ENCODE measurements around the gene CFAP298.

CFAP298 gene

DNA sequence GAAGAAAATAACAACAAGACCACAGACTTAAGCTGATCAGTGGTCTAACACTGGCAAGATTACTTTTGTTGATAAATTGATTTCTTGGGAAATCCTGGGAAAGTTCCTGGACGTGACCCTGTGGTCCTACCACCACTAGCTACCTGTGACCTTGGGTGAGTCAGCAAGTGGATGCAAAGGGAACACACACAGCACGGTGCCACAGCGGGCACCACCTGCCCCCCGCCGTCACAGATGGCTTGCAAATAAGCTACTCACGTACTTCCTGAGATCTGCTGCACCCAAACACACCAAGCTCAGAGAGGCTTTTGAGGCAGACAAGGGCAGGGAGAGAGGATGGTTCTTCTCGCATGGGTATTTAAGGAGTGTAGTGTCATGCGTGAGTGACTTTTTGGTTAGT, 12.7 kb downstream of the CFAP298 start:
- in situ Hi-C loops (cut with MboI; ENCODE audit: low sequenced_read_pairs), result no loop called here

- in situ Hi-C loops (cut with MboI; ENCODE audit: low sequenced_read_pairs), result no loop called here
Observed at GRCh38 chr21:32599091-32599490, 13.1 kb downstream of the CFAP298 start.

DNA sequence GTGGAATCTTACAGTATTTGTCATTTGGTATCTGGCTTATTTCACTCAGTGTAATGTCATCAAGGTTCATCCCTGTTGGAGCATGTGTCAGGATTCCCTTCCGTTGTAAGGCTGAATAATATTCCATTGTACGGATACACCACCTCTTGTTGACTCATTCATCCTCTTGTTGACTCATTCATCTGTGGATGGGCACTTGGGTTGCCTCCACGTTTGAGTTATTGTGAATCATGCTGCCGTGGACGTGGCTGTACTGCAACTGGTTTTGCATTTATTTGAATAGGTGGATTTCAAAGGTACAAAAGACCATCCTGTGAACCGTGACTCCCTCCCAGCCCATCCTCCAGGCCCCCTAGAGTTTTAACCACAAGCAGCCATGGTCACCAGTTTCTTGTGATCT, 15.0 kb downstream of the CFAP298 start:
- in situ Hi-C loops (cut with MboI; ENCODE audit: low sequenced_read_pairs), result no loop called here

DNA sequence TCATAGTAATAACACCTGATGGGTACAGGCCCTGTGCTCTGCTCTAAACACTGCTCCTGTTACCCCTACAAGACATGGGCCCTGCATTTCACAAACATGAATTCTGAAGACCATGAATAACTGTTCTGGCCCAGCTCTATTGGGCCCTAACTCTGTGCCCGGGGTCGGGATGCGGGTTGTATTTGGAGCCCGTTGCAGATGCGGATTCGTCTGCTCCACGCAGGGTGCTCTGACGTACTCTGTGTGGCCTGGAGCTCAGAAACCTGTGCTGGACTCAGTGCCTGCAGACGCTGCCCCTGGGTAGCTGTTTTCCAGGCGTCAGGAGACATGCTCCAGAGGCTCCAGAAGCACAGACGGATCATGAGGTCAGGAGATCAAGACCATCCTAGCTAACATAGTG, 16.7 kb downstream of the CFAP298 start:
- in situ Hi-C loops (cut with MboI; ENCODE audit: low sequenced_read_pairs), result no loop called here

- in situ Hi-C loops (cut with MboI; ENCODE audit: low sequenced_read_pairs), result no loop called here
Observed at GRCh38 chr21:32593690-32594089, 18.5 kb downstream of the CFAP298 start.

- in situ Hi-C loops (cut with MboI; ENCODE audit: low sequenced_read_pairs), result no loop called here
Observed at GRCh38 chr21:32592929-32593502, 19.2 kb downstream of the CFAP298 start.

DNA sequence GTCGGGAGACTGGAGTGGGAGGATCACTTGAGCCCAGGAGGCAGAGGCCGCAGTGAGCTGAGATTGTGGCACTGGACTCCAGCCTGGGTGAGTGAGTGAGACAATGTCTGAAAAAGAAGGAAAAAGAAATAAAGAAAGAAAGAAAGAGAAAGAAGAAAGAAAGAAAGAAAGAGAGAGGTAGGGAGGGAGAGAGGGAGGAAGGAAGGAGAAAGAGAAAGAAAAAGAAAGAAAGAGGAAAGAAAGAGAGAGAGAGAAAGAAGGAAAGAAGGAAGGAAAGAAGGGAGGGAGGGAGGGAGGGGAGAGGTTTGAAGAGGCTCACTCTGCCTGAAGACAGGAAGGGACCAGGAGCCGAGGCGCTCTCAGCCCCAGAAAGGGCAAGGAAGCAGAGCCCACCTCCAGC, 22.0 kb downstream of the CFAP298 start:
- in situ Hi-C loops (cut with MboI; ENCODE audit: low sequenced_read_pairs), result no loop called here

DNA sequence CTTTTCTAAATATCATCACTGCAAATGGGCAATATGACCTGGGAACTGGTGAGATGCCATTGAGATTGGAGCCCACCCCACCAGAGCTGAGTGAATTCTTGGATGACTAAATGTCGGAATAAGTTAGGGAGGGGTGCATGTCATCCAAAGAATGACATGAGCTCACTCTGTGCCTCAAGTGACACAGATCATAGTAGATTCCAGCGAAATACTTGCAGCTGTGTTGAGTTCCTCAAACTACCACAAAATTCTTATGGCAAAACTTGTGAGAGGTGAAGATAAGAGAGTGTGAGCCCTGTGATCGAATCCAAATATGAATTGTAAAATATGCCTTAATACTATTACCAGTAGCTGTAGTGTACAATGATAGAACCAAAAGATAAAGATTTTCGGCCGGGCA, 24.5 kb downstream of the CFAP298 start:
- in situ Hi-C loops (cut with MboI; ENCODE audit: low sequenced_read_pairs), result no loop called here

- in situ Hi-C loops (cut with MboI; ENCODE audit: low sequenced_read_pairs), result no loop called here
Observed at GRCh38 chr21:32587120-32587519, 25.1 kb downstream of the CFAP298 start.

DNA sequence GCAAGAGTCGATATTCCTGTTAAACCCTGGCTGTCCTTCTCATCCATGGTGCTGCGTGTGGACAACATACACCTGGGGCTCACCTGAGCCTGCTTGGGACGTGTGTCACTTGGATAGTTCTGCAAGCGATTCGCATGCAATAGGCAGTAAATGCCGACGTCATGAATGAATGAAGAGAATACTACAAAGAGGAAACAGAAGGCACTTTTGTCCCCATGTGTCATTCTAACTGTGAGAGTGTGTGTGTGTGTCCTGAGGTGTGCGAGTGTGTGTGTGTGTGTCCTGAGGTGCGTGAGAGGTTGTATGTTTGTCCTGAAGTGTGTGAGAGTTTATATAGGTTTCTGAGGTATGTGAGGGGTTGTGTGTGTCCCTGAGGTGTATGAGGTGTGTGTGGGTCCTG, 26.2 kb downstream of the CFAP298 start:
- in situ Hi-C loops (cut with MboI; ENCODE audit: low sequenced_read_pairs), result no loop called here

- in situ Hi-C loops (cut with MboI; ENCODE audit: low sequenced_read_pairs), result no loop called here
Observed at GRCh38 chr21:32585042-32585710, 27.0 kb downstream of the CFAP298 start, which contains the start of gene TCP10L. TCP10L (minus strand) TSS chr21:32585523; CDS start chr21:32584304, 1,219 bp downstream.

GRCh38 chr21:32584472-32584871, 27.7 kb downstream of the CFAP298 start:
- in situ Hi-C loops (cut with MboI; ENCODE audit: low sequenced_read_pairs), result no loop called here

DNA sequence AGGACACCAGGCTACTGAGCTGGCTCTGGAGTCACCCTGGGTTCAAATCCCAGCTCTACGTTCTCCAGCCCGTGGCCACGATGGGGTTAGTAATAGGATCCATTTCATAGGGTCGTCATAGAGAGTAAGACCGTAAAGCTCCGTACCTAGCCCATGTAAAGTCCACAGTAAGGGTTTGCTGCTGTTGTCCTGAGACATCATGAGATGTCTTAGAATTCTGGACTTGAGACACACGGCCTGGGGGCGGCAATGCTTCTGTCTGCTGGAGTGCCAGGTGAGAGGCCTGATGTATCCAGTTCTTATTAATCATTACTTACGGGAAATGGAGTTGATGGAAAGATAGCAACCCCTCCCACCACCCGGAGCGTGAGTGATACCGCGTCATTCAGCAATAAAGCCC, 30.4 kb downstream of the CFAP298 start:
- in situ Hi-C loops (cut with MboI; ENCODE audit: low sequenced_read_pairs), result no loop called here

DNA sequence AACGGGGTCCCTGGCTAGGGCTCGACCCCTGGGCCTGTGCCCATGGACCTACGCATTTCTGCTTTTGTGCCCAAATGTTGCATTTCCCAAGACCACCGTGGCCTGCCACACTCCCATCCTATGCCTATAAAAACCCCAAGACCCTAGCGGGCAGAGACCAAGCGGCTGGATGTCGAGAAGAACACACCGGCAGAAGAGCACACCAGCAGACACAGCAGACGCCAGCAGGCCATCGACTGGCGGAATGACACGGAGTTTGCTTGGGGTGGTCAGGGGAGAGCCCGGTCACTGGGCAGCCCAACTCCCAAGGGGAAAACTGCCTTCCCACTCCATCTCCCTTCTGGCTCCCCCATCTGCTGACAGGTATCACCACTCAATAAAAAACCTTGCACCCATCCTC, 31.2 kb downstream of the CFAP298 start:
- in situ Hi-C loops (cut with MboI; ENCODE audit: low sequenced_read_pairs), result no loop called here

GRCh38 chr21:32578107-32578691, 34.0 kb downstream of the CFAP298 start:
- in situ Hi-C loops (cut with MboI; ENCODE audit: low sequenced_read_pairs), result no loop called here

GRCh38 chr21:32576011-32576410, 36.2 kb downstream of the CFAP298 start:
- in situ Hi-C loops (cut with MboI; ENCODE audit: low sequenced_read_pairs), result no loop called here

- in situ Hi-C loops (cut with MboI; ENCODE audit: low sequenced_read_pairs), result no loop called here
Observed at GRCh38 chr21:32574946-32575925, 36.9 kb downstream of the CFAP298 start.

DNA sequence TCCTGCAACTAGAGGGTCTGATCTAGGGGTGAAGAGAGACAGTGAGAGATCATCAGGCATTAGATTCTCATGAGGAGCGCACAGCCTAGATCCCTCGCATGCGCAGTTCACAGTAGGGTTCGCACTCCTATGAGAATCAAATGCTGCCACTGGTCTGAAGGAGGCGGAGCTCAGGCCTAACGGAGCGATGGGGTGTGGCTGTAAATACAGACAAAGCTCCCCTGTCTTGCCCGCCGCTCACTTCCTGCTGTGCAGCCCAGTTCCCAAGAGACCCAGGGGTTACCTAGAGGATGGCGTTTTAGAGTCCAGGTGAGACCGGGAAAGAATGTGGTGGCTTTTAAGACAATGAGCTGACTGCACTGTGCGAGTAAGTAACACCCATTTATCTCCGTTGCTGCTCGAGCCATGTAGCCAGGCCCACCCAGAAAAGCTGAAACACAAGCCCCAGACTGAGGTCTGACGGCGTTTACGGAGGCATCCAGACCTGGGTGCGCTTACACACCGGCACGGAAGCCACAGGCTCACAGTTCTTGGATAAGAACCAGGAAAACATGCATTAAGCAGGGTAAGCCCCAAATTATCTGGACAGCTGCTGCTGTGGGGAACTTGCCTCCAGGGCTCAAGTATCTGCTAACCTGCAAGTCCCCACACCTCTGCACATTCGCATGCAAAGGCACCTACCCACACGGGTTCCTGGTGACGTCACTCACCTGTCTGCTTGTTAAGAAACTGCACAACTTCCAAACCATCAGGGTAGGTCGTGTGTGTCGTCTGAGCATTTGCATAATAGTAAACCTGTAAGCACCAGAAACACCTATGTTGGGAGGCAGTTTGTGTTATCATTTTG, 39.4 kb downstream of the CFAP298 start:
- in situ Hi-C loops (cut with MboI; ENCODE audit: low sequenced_read_pairs), result no loop called here

- in situ Hi-C loops (cut with MboI; ENCODE audit: low sequenced_read_pairs), result no loop called here
Observed at GRCh38 chr21:32570456-32570855, 41.7 kb downstream of the CFAP298 start.

Measured in HL-60/S4 treated with retinoic acid at 250 ng/mL for 4 days and 3 days (cell line).